Neural cell (in vitro differentiated cells): Measurements from ENCODE around the gene LRRC26. TPM values are rescaled to one million over a fixed set of nuclear protein-coding genes. Genes with fewer than 3 reads are reported as not detected.

ENCODE experiments used
- H2AFZ ChIP-seq: fragments of 200-600, 300-800 bp; sonication (generic), shearing (Covaris generic); 2 replicates; pipeline ENCODE4 v1.6.0; 2014; ENCODE audit warnings: low read depth, mild to moderate bottlenecking, antibody characterized with exemption, low read length, moderate library complexity
- H3F3A ChIP-seq: fragments of 200-600 bp; shearing (Covaris generic); 2 replicates; pipeline ENCODE4 v1.6.1; 2016; ENCODE audit warnings: mild to moderate bottlenecking, moderate library complexity, mixed read lengths, antibody characterized with exemption, low read length; ENCODE audit not compliant: insufficient read depth, poor library complexity, severe bottlenecking
- H3K27ac ChIP-seq: fragments of 200-600, 300-800 bp; sonication (generic), shearing (Covaris generic); 2 replicates; pipeline ENCODE4 v1.5.1; 2014; ENCODE audit warnings: mild to moderate bottlenecking, low read length, moderate library complexity
- H3K27me3 ChIP-seq: fragments of 300-800, 200-600 bp; sonication (generic), shearing (Covaris generic); 2 replicates; pipeline ENCODE4 v1.6.0; 2014; ENCODE audit warnings: mild to moderate bottlenecking, low read depth, low read length, moderate library complexity; ENCODE audit not compliant: insufficient read depth
- H3K36me3 ChIP-seq: fragments of 300-800, 200-600 bp; sonication (generic), shearing (Covaris generic); 2 replicates; pipeline ENCODE4 v1.5.1; 2014; ENCODE audit warnings: mild to moderate bottlenecking, antibody characterized with exemption, low read length, moderate library complexity; ENCODE audit not compliant: insufficient read depth
- H3K4me2 ChIP-seq: fragments of 300-800, 200-600 bp; sonication (generic), shearing (Covaris generic); 2 replicates; pipeline ENCODE4 v1.6.0; 2014; ENCODE audit warnings: mild to moderate bottlenecking, low read length
- H3K4me3 ChIP-seq: fragments of 300-800, 200-600 bp; sonication (generic), shearing (Covaris generic); 2 replicates; pipeline ENCODE4 v1.5.1; 2014; ENCODE audit warnings: mild to moderate bottlenecking, low read length, moderate library complexity
- H3K79me2 ChIP-seq: fragments of 200-600 bp; shearing (Covaris generic); replicated peaks from 2 replicates; pipeline ENCODE4 v1.6.0; 2014; ENCODE audit warnings: mild to moderate bottlenecking, low read length, moderate library complexity; ENCODE audit not compliant: insufficient read depth
- H3K9ac ChIP-seq: fragments of 300-800, 200-600 bp; sonication (generic), shearing (Covaris generic); 2 replicates; pipeline ENCODE4 v1.6.1; 2016; ENCODE audit warnings: mild to moderate bottlenecking, low read length, mixed read lengths
- H3K9me2 ChIP-seq: fragments of 200-600 bp; shearing (Covaris generic); 2 replicates; pipeline ENCODE4 v1.6.1; 2016; ENCODE audit warnings: mild to moderate bottlenecking, low read length, mixed read lengths; ENCODE audit not compliant: insufficient read depth
- H3K9me3 ChIP-seq: fragments of 200-600, 300-800 bp; sonication (generic), shearing (Covaris generic); 2 replicates; pipeline ENCODE4 v1.6.1; 2016; ENCODE audit warnings: mild to moderate bottlenecking, mixed run types, low read length, moderate library complexity, mixed read lengths
- H4K20me1 ChIP-seq: fragments of 200-600 bp; shearing (Covaris generic); 2 replicates; pipeline ENCODE4 v1.6.1; 2016; ENCODE audit warnings: mild to moderate bottlenecking, mixed run types; ENCODE audit not compliant: insufficient read depth
- CTCF ChIP-seq: fragments of 450-650 bp; IDR thresholded peaks from 2 replicates; pipeline ENCODE4 v1.5.1; 2014; ENCODE audit warnings: antibody characterized with exemption, mild to moderate bottlenecking, moderate library complexity; ENCODE audit not compliant: poor library complexity, severe bottlenecking
- EP300 ChIP-seq: fragments of 450-650 bp; conservative IDR thresholded peaks from 2 replicates; pipeline ENCODE4 v1.6.1; 2014; ENCODE audit warnings: antibody characterized with exemption, mild to moderate bottlenecking, moderate library complexity; ENCODE audit not compliant: poor library complexity, severe bottlenecking
- EZH2 ChIP-seq: fragments of 200-600, 300-800 bp; shearing (Covaris generic), sonication (generic); IDR thresholded peaks from 2 replicates; pipeline ENCODE4 v1.6.1; 2014; ENCODE audit warnings: antibody characterized with exemption, low read length, borderline replicate concordance, mild to moderate bottlenecking; ENCODE audit not compliant: insufficient read depth, poor library complexity, severe bottlenecking
- MXI1 ChIP-seq: fragments of 450-650 bp; conservative IDR thresholded peaks from 2 replicates; pipeline ENCODE4 v1.6.1; 2014; ENCODE audit warnings: antibody characterized with exemption, mild to moderate bottlenecking; ENCODE audit not compliant: poor library complexity, severe bottlenecking
- POLR2AphosphoS5 ChIP-seq: IDR thresholded peaks from 2 replicates; pipeline ENCODE4 v1.6.1; 2012
- RAD21 ChIP-seq: fragments of 450-650 bp; conservative IDR thresholded peaks from 2 replicates; pipeline ENCODE4 v1.6.1; 2014; ENCODE audit warnings: antibody characterized with exemption, mild to moderate bottlenecking, moderate library complexity
- REST ChIP-seq: IDR thresholded peaks from 2 replicates; pipeline ENCODE4 v1.6.1; 2012; ENCODE audit warnings: borderline replicate concordance
- SMC3 ChIP-seq: fragments of 450-650 bp; conservative IDR thresholded peaks from 2 replicates; pipeline ENCODE4 v1.6.1; 2014; ENCODE audit warnings: antibody characterized with exemption, mild to moderate bottlenecking, moderate library complexity; ENCODE audit not compliant: poor library complexity
- TAF1 ChIP-seq: IDR thresholded peaks from 2 replicates; pipeline ENCODE4 v1.6.1; 2012; ENCODE audit warnings: low read depth
- polyA plus RNA-seq: library from polyadenylated mRNA; depleted of rRNA; stranded (reverse); fragments of >200 nt; gene quantifications from 2 replicates; pipeline ENCODE4 v1.2.3, GENCODE V29; 2014

Gene LRRC26
- polyA plus RNA-seq, 1 donor from 2014 or later: 2.2 TPM

GRCh38 chr9:137193771-137194170 is 23.9 kb upstream of the LRRC26 start:
- H2AFZ ChIP-seq: no peak overlapping the region
- H3K9ac ChIP-seq: no peak overlapping the region
- no peaks in the 10 kb centered on the region for H3F3A ChIP-seq
- TF ChIP-seq CTCF: no peak
- no peak for TF ChIP-seq REST
- no peak for TF ChIP-seq POLR2AphosphoS5
- no peaks in the 10 kb centered on the region for H3K27me3 ChIP-seq
- no peak overlapping the region for H3K27ac ChIP-seq
- H3K9me3 ChIP-seq: no peaks in the 10 kb centered on the region
- H4K20me1 ChIP-seq: no peaks in the 10 kb centered on the region
- H3K4me3 ChIP-seq: no peak overlapping the region
- H3K36me3 ChIP-seq: no peaks in the 10 kb centered on the region
- H3K9me2 ChIP-seq: no peaks in the 10 kb centered on the region
- H3K4me2 ChIP-seq: no peak overlapping the region
- H3K79me2 ChIP-seq: no peaks in the 10 kb centered on the region

- H3K27ac ChIP-seq: no peak overlapping the region
- TF ChIP-seq SMC3 (no peak), TAF1 (no peak), MXI1 (no peak), EZH2 (no peak), CTCF (no peak), REST (no peak), EP300 (no peak), RAD21 (no peak), POLR2AphosphoS5 (no peak)
Observed at GRCh38 chr9:137192859-137193258, 23.0 kb upstream of the LRRC26 start.

More at GRCh38 chr9:137192859-137193258, 23.0 kb upstream of the LRRC26 start:
- H3K4me2 ChIP-seq: no peak overlapping the region
- H2AFZ ChIP-seq: no peak overlapping the region
- no peak overlapping the region for H3K4me3 ChIP-seq
- no peak overlapping the region for H3K9ac ChIP-seq
- peaks cover 3% of the 10 kb centered on the region for H3K79me2 ChIP-seq
- no peaks in the 10 kb centered on the region for H3K27me3 ChIP-seq
- H3K36me3 ChIP-seq: no peaks in the 10 kb centered on the region
- no peaks in the 10 kb centered on the region for H3K9me2 ChIP-seq
- no peaks in the 10 kb centered on the region for H4K20me1 ChIP-seq
- no peaks in the 10 kb centered on the region for H3F3A ChIP-seq
- H3K9me3 ChIP-seq: no peaks in the 10 kb centered on the region
